Endothelial cell of umbilical vein (primary cell): ENCODE results near the gene VAPB. TPM values are rescaled to one million over a fixed set of nuclear protein-coding genes. Genes with fewer than 3 reads are reported as not detected.

Experiments used
- BruUV-seq: library from RNA; stranded (reverse); fragments of 400-500 nt; replicated peaks from 2 replicates; lab custom pipeline; 2021; lab: Mats Ljungman, UMichigan
- CTCF ChIA-PET: fragments of 300-600, 350-600 bp; sonication (Branson Sonifier 250); formaldehyde crosslinking; loops from one replicate; lab custom pipeline; 2021; ENCODE audit warnings: antibody characterized with exemption, inconsistent platforms; lab: Charles Lee
- POLR2A ChIA-PET: fragments of 300-600, 350-600 bp; sonication (Branson Sonifier 250); formaldehyde crosslinking; loops from one replicate; lab custom pipeline; 2021; ENCODE audit warnings: antibody characterized with exemption, inconsistent platforms; lab: Charles Lee
- DNase-seq: peaks from one replicate; pipeline ENCODE4 v3.0.0-alpha.2; 2011; ENCODE audit warnings: low read depth, low spot score
- FAIRE-seq: peaks from 2 replicates; lab custom pipeline; 2011; peaks lifted over from hg19 to GRCh38; lab: Jason Lieb, UNC
- H2AFZ ChIP-seq: 2 replicates; pipeline ENCODE4 v1.6.0; 2012; ENCODE audit warnings: low read depth, low read length, control low read depth, inconsistent platforms
- H3K27ac ChIP-seq: 2 replicates; pipeline ENCODE4 v1.5.1; 2011; ENCODE audit warnings: low read depth, mild to moderate bottlenecking, control low read depth, low read length, moderate library complexity; ENCODE audit not compliant: insufficient read depth
- H3K27me3 ChIP-seq, 2 experiments: 2 replicates each; pipeline versions ENCODE4 v1.6.0 to v1.6.1; 2011; ENCODE audit warnings: low read length in 2 of 2, mixed read lengths in 1 of 2; ENCODE audit not compliant: control insufficient read depth in 2 of 2, insufficient read depth in 2 of 2
- H3K36me3 ChIP-seq, 2 experiments: 2 replicates in 1 of 2; 3 replicates in 1 of 2; pipeline ENCODE4 v1.5.1; 2011; ENCODE audit warnings: low read length in 2 of 2, mild to moderate bottlenecking in 1 of 2, moderate library complexity in 1 of 2; ENCODE audit not compliant: control insufficient read depth in 2 of 2, insufficient read depth in 2 of 2; ENCODE audit errors: extremely low read depth in 1 of 2
- H3K4me1 ChIP-seq: 3 replicates; pipeline ENCODE4 v1.5.1; 2011; ENCODE audit warnings: mild to moderate bottlenecking, low read length; ENCODE audit not compliant: control insufficient read depth, insufficient read depth; ENCODE audit errors: extremely low read depth
- H3K4me2 ChIP-seq: 2 replicates; pipeline ENCODE4 v1.6.1; 2011; ENCODE audit warnings: low read length, control low read depth, mixed read lengths; ENCODE audit not compliant: insufficient read depth
- H3K4me3 ChIP-seq, 3 experiments: fragments of 200-600 bp in 1 of 3; sonication (generic), shearing (Covaris generic) in 1 of 3; replicated peaks in 1 of 3; 2 replicates each; pipeline ENCODE4 v1.5.1; 2011 to 2016; ENCODE audit warnings: control low read depth in 3 of 3, low read length in 3 of 3, mild to moderate bottlenecking in 2 of 3, inconsistent platforms in 1 of 3, low read depth in 1 of 3, moderate library complexity in 1 of 3; ENCODE audit not compliant: insufficient read depth in 1 of 3
- H3K79me2 ChIP-seq: 2 replicates; pipeline ENCODE4 v1.6.0; 2012; ENCODE audit warnings: low read length, inconsistent platforms; ENCODE audit not compliant: control insufficient read depth, insufficient read depth
- H3K9ac ChIP-seq: replicated peaks from 2 replicates; pipeline ENCODE3; 2011; ENCODE audit warnings: low read length, control low read depth; ENCODE audit not compliant: insufficient read depth; ENCODE audit errors: extremely low read depth
- H3K9me1 ChIP-seq: replicated peaks from 3 replicates; pipeline ENCODE4 v1.6.0; 2011; ENCODE audit warnings: mild to moderate bottlenecking, low read length; ENCODE audit not compliant: control insufficient read depth, insufficient read depth; ENCODE audit errors: extremely low read depth
- H3K9me3 ChIP-seq: replicated peaks from 2 replicates; pipeline ENCODE4 v1.5.1; 2012; ENCODE audit warnings: low read length, inconsistent platforms; ENCODE audit not compliant: control insufficient read depth, insufficient read depth
- H4K20me1 ChIP-seq: replicated peaks from 2 replicates; pipeline ENCODE3; 2011; ENCODE audit warnings: mild to moderate bottlenecking, low read length; ENCODE audit not compliant: control insufficient read depth, insufficient read depth; ENCODE audit errors: extremely low read depth
- CTCF ChIP-seq, 2 donors: IDR thresholded peaks; 1 replicate in 1 of 2; 2 replicates in 1 of 2; pipeline ENCODE4 v1.5.1; 2011; ENCODE audit warnings: low read length in 2 of 2, mild to moderate bottlenecking in 2 of 2, moderate library complexity in 2 of 2, control low read depth in 1 of 2, inconsistent platforms in 1 of 2, low read depth in 1 of 2; ENCODE audit not compliant: insufficient read depth in 1 of 2; ENCODE audit errors: extremely low read depth in 1 of 2
- EZH2 ChIP-seq: IDR thresholded peaks from 2 replicates; pipeline ENCODE4 v1.6.1; 2012; ENCODE audit warnings: borderline replicate concordance, low read depth, mild to moderate bottlenecking, moderate library complexity, low read length, inconsistent platforms; ENCODE audit not compliant: severe bottlenecking
- FOS ChIP-seq: IDR thresholded peaks from 2 replicates; pipeline ENCODE4 v1.6.1; 2011; ENCODE audit warnings: mild to moderate bottlenecking, low read length, moderate library complexity, borderline replicate concordance; ENCODE audit not compliant: insufficient read depth
- GATA2 ChIP-seq: IDR thresholded peaks from 2 replicates; pipeline ENCODE4 v1.7.0; 2011; ENCODE audit warnings: low read depth, mild to moderate bottlenecking, moderate library complexity, mixed read lengths, low read length; ENCODE audit not compliant: insufficient read length, insufficient read depth
- JUN ChIP-seq: IDR thresholded peaks from 2 replicates; pipeline ENCODE4 v1.6.1; 2011; ENCODE audit warnings: borderline replicate concordance, low read depth; ENCODE audit not compliant: insufficient read length, insufficient read depth
- MYC ChIP-seq: IDR thresholded peaks from one replicate; pipeline ENCODE4 v1.6.1; 2011; ENCODE audit warnings: mild to moderate bottlenecking, low read depth, low read length
- POLR2A ChIP-seq: IDR thresholded peaks from 2 replicates; pipeline ENCODE4 v1.6.1; 2012; ENCODE audit warnings: low read depth, mild to moderate bottlenecking, control low read depth, low read length
- POLR2AphosphoS5 ChIP-seq: IDR thresholded peaks from 2 replicates; pipeline ENCODE4 v1.6.1; 2012; ENCODE audit warnings: low read depth, mild to moderate bottlenecking, control low read depth, low read length, moderate library complexity; ENCODE audit not compliant: insufficient read depth
- dilution Hi-C: fragments of 300-500 bp; cut with MboI; formaldehyde crosslinking; loops from one replicate; pipeline ENCODE4 v1.15.0; 2019; ENCODE audit warnings: low sequenced_read_pairs; ENCODE audit not compliant: extremely low pct_ligation_motif_present
- intact Hi-C: fragments of 100-400 bp; cut with micrococcal nuclease; formaldehyde crosslinking; loops from one replicate; pipeline ENCODE4 v1.10.0; 2022
- polyA plus RNA-seq, 4 experiments: library from polyadenylated mRNA; depleted of rRNA in 3 of 4; stranded (reverse) in 3 of 4; unstranded in 1 of 4; fragments of >200 nt; gene quantifications; 2 replicates each; pipeline versions ENCODE4 v1.2.1 to v1.2.3, GENCODE V29; 2011 to 2012; ENCODE audit warnings: missing spikeins in 1 of 4
- total RNA-seq: library from RNA; stranded (reverse); gene quantifications from 2 replicates; pipeline ENCODE4 v1.2.3, GENCODE V29; 2021
- TF ChIP-seq, protein P1 (sequence below): IDR thresholded peaks from 2 replicates; pipeline ENCODE4 v1.6.1; 2011; ENCODE audit not compliant: insufficient read depth, insufficient read length

VAPB gene
- total and polyA plus RNA-seq, 2 donors (not counting 3 experiments of a cell fraction or from before 2014, with no cell fraction given): 17.9 to 48.9 TPM

DNA sequence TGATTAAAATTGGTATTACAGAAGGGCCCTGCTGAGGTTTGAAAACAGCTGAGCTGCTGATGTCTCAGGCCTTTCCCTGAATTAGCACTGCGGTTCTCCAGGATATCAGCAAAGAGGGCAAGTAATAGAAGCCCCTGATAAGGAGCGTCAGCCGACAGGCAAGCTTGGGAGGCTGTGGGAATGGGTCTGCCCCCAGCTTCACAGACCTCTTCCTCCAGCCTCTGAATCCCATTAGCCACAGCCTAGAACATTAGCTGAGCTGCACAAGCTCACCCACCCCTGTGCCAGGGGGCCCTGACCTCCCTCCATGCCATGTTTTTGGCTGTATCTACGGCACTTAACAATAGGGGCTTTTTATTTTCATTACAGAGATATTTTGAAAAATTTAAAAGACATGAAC lies 59.9 kb downstream of the VAPB start:
- H3K9me1 ChIP-seq: no peaks in the 10 kb centered on the region
- no peak for DNase-seq
- dilution Hi-C loops (no loop called here), intact Hi-C loops (no loop called here)
- ChIA-PET POLR2A (no interaction called here), CTCF (interaction anchor here (0.9 to 4.5 kb wide), 6 partner anchors 9 to 212 kb away, joined by 3 to 31 read pairs (median 6); no protein-coding TSS in a partner anchor)
- H3K9me3 ChIP-seq: no peaks in the 10 kb centered on the region
- H4K20me1 ChIP-seq: no peaks in the 10 kb centered on the region
- TF ChIP-seq, protein P1, sequence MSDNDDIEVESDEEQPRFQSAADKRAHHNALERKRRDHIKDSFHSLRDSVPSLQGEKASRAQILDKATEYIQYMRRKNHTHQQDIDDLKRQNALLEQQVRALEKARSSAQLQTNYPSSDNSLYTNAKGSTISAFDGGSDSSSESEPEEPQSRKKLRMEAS: no peak
- no peak for TF ChIP-seq FOS
- no peak for TF ChIP-seq GATA2
- TF ChIP-seq JUN: no peak
- TF ChIP-seq CTCF (IDR thresholded peaks at IDR 0.05; ENCODE audit: extremely low read depth in 1 of 2, insufficient read depth in 1 of 2, low read depth in 1 of 2, low read length in 2 of 2): no peak
- no peak for TF ChIP-seq MYC
- no peak for TF ChIP-seq EZH2
- TF ChIP-seq POLR2AphosphoS5: no peak
- TF ChIP-seq POLR2A: no peak
- no peaks in the 10 kb centered on the region for H3K4me1 ChIP-seq
- H3K4me3 ChIP-seq: no peak overlapping the region
- no peak overlapping the region for H3K9ac ChIP-seq
- peaks cover 7 to 9% of the 10 kb centered on the region in 2 experiments for H3K36me3 ChIP-seq
- H2AFZ ChIP-seq: no peak overlapping the region
- FAIRE-seq: no peak
- H3K27ac ChIP-seq: no peak overlapping the region
- BruUV-seq: no TSS peak
- H3K27me3 ChIP-seq: no peaks in the 10 kb centered on the region
- no peaks in the 10 kb centered on the region for H3K79me2 ChIP-seq
- H3K4me2 ChIP-seq: no peak overlapping the region
